Gastroesophageal sphincter (tissue), 4 donors: Measurements from ENCODE around the gene ANKRD13D. TPM values are rescaled to one million over a fixed set of nuclear protein-coding genes. Genes with fewer than 3 reads are reported as not detected.
A peak's percentile ranks its signal among the peaks of the same experiment; 100 is the strongest.

Source experiments
- ATAC-seq: fragments of 150-250 bp; one replicate; pipeline ENCODE4 v1.9.1; 2016; ENCODE audit warnings: mild to moderate bottlenecking, moderate library complexity
- H3K27ac ChIP-seq, 4 donors: fragments of 200-600 bp; sonication (generic) in 3 of 4; 1 replicate in 3 of 4; 2 replicates in 1 of 4; pipeline ENCODE4 v1.5.1; 2016 to 2019
- H3K27me3 ChIP-seq: fragments of 200-600 bp; sonication (generic); one replicate; pipeline ENCODE4 v1.5.1; 2019
- H3K36me3 ChIP-seq, 2 donors: fragments of 200-600 bp; sonication (generic); one replicate each; pipeline ENCODE4 v1.5.1; 2019; ENCODE audit warnings: control low read depth in 1 of 2
- H3K4me1 ChIP-seq, 3 donors: fragments of 200-600 bp; sonication (generic); 1 replicate in 2 of 3; 2 replicates in 1 of 3; pipeline ENCODE4 v1.5.1; 2016 to 2019; ENCODE audit warnings: control low read depth in 2 of 3
- H3K4me3 ChIP-seq, 2 donors: fragments of 200-600 bp; sonication (generic); one replicate each; pipeline ENCODE4 v1.5.1; 2019; ENCODE audit warnings: mild to moderate bottlenecking in 1 of 2, moderate library complexity in 1 of 2
- H3K9me3 ChIP-seq, 3 donors: fragments of 200-600 bp; sonication (generic); one replicate each; pipeline ENCODE4 v1.5.1; 2017 to 2019; ENCODE audit warnings: control low read depth in 2 of 3
- EP300 ChIP-seq: sonication (generic); formaldehyde crosslinking; IDR thresholded peaks from one replicate; pipeline ENCODE4 v1.6.1; 2017; ENCODE audit warnings: antibody characterized with exemption, mild to moderate bottlenecking
- POLR2A ChIP-seq, 2 donors: fragments of 450-650 bp; IDR thresholded peaks; one replicate each; pipeline ENCODE4 v1.6.1; 2017; ENCODE audit warnings: antibody characterized with exemption in 2 of 2, mild to moderate bottlenecking in 2 of 2, moderate library complexity in 1 of 2
- POLR2AphosphoS5 ChIP-seq: sonication (generic); formaldehyde crosslinking; IDR thresholded peaks from one replicate; pipeline ENCODE4 v1.6.1; 2017; ENCODE audit warnings: antibody characterized with exemption
- WGBS, 2 donors: methylation state at CpG; one replicate each; pipeline ENCODE4 v1.1.5; 2018; ENCODE audit warnings: low coverage in 1 of 2; 5-methylcytosine and 5-hydroxymethylcytosine counted together
- total RNA-seq, 4 donors: library from RNA; depleted of rRNA; stranded (reverse); fragments of >200 nt; gene quantifications; one replicate each; pipeline ENCODE4 v1.1.0, GENCODE V29; 2016
- TF ChIP-seq, protein P1 (sequence below), 4 experiments: fragments of 200-600 bp in 2 of 4; fragments of 450-650 bp in 2 of 4; sonication (generic) in 1 of 4; IDR thresholded peaks; one replicate each; pipeline ENCODE4 v1.5.1; 2017 to 2019; ENCODE audit warnings: antibody characterized with exemption in 4 of 4, mild to moderate bottlenecking in 2 of 4, moderate library complexity in 2 of 4

The ANKRD13D gene
- total RNA-seq, 4 donors from 2014 or later = 25.6 to 61.6 (median 32.3) TPM

DNA sequence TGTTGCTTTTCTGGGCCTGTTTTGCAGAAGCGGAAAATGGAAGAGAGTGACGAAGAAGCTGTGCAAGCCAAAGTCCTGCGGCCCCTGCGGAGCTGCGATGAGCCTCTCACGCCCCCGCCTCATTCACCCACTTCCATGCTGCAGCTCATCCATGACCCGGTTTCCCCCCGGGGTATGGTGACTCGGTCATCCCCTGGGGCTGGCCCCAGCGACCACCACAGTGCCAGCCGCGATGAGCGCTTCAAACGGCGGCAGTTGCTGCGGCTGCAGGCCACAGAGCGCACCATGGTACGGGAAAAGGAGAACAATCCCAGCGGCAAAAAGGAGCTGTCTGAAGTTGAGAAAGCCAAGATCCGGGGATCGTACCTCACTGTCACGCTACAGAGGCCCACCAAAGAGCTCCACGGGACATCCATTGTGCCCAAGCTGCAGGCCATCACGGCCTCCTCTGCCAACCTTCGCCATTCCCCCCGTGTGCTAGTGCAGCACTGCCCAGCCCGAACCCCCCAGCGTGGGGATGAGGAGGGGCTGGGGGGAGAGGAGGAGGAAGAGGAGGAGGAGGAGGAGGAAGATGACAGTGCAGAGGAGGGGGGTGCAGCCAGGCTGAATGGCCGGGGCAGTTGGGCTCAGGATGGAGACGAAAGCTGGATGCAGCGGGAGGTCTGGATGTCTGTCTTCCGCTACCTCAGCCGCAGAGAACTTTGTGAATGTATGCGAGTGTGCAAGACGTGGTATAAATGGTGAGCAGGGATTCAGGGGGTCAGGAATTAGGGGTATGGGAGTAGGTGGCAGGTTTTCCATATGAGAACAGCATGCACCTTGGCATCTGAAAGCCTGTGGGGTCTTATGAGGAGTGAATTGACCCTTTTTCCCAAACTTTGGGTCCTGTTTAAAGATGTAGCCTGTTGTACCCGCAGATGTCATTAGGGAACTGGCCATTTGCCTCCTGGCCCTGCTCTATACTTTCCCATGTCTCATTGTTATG lies 38.8 kb upstream of the ANKRD13D start:
- Histone ChIP-seq H3K27ac (no peak overlapping the region), H3K4me1 (peaks cover 0 to 18% (median 0%) of the 10 kb centered on the region in 3 donors), H3K27me3 (no peaks in the 10 kb centered on the region), H3K36me3 (peaks cover 15 to 99% of the 10 kb centered on the region in 2 donors), H3K9me3 (no peaks in the 10 kb centered on the region), H3K4me3 (no peak overlapping the region)
- ATAC-seq = no peak
- 76 to 77% methylated on average over 3 to 17 of the region's 37 CpGs for WGBS, 2 donors
- TF ChIP-seq POLR2AphosphoS5 = no peak
- TF ChIP-seq POLR2A (IDR thresholded peaks at IDR 0.05) = no peak
- TF ChIP-seq, protein P1, sequence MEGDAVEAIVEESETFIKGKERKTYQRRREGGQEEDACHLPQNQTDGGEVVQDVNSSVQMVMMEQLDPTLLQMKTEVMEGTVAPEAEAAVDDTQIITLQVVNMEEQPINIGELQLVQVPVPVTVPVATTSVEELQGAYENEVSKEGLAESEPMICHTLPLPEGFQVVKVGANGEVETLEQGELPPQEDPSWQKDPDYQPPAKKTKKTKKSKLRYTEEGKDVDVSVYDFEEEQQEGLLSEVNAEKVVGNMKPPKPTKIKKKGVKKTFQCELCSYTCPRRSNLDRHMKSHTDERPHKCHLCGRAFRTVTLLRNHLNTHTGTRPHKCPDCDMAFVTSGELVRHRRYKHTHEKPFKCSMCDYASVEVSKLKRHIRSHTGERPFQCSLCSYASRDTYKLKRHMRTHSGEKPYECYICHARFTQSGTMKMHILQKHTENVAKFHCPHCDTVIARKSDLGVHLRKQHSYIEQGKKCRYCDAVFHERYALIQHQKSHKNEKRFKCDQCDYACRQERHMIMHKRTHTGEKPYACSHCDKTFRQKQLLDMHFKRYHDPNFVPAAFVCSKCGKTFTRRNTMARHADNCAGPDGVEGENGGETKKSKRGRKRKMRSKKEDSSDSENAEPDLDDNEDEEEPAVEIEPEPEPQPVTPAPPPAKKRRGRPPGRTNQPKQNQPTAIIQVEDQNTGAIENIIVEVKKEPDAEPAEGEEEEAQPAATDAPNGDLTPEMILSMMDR (IDR thresholded peaks at IDR 0.05) = no peak
- no peak for TF ChIP-seq EP300

DNA sequence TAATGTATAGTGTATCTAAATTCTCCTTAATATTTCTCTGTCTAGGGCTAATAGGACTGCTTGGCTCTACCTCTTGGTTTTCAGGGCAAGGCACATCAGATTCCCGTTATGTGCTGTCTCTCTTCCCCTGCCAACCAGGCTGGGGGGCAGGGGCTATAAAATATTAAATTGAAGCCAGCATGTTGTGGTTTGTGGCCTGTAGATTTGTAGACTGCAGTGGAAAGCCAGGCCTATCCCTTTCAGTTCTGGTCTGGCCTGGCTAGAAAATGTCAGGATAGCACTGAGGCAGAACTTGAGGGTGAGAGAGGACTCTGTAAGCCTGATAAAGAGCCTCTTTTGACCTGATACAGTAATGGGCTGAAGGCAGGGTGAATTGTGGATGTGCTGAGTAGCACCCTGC lies 37.3 kb upstream of the ANKRD13D start:
- Histone ChIP-seq H3K9me3 (no peaks in the 10 kb centered on the region), H3K4me1 (peaks cover 0 to 17% (median 0%) of the 10 kb centered on the region in 3 donors), H3K4me3 (no peak overlapping the region), H3K36me3 (peaks cover 11 to 99% of the 10 kb centered on the region in 2 donors), H3K27ac (no peak overlapping the region), H3K27me3 (no peaks in the 10 kb centered on the region)
- ATAC-seq = no peak
- TF ChIP-seq, protein P1 (IDR thresholded peaks at IDR 0.05) = no peak
- no peak for TF ChIP-seq EP300
- no peak for TF ChIP-seq POLR2AphosphoS5
- TF ChIP-seq POLR2A (IDR thresholded peaks at IDR 0.05) = no peak
- 63 to 100% methylated on average over 1 of the region's 1 CpG for WGBS, 2 donors

DNA sequence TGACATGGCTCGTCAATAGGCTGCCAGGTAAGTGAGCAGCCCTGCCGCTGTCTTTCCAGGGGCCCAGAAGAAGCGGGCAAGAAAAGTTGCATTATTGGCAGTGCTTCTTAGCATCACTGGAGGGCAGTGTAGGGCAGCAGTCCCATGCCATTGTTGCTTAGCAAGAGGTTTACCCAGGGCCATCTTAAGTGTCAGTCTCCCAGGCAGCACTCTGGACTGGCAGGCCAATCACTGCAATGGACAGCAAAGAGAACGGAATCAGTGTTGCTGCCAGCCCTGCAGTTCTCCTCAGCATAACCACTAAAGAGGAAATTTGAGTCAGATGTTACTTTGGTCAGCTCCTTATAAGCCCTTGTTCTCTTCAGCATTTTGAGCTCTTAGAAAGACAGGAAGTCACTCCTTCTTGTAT lies 36.3 kb upstream of the ANKRD13D start:
- no peak for TF ChIP-seq POLR2A (IDR thresholded peaks at IDR 0.05)
- peak; percentile 5 for TF ChIP-seq POLR2AphosphoS5
- TF ChIP-seq, protein P1 (IDR thresholded peaks at IDR 0.05) = peak in 3 of 4 experiments; percentile 7 to 30 (median 11)
- no peak for TF ChIP-seq EP300
- Histone ChIP-seq H3K27ac (no peak overlapping the region), H3K4me1 (peaks cover 0 to 17% (median 0%) of the 10 kb centered on the region in 3 donors), H3K4me3 (no peak overlapping the region), H3K36me3 (peaks cover 11 to 97% of the 10 kb centered on the region in 2 donors), H3K27me3 (no peaks in the 10 kb centered on the region), H3K9me3 (no peaks in the 10 kb centered on the region)
- WGBS, 2 donors = 71 to 80% methylated on average over 1 of the region's 4 CpGs
- ATAC-seq = peak; percentile 34

DNA sequence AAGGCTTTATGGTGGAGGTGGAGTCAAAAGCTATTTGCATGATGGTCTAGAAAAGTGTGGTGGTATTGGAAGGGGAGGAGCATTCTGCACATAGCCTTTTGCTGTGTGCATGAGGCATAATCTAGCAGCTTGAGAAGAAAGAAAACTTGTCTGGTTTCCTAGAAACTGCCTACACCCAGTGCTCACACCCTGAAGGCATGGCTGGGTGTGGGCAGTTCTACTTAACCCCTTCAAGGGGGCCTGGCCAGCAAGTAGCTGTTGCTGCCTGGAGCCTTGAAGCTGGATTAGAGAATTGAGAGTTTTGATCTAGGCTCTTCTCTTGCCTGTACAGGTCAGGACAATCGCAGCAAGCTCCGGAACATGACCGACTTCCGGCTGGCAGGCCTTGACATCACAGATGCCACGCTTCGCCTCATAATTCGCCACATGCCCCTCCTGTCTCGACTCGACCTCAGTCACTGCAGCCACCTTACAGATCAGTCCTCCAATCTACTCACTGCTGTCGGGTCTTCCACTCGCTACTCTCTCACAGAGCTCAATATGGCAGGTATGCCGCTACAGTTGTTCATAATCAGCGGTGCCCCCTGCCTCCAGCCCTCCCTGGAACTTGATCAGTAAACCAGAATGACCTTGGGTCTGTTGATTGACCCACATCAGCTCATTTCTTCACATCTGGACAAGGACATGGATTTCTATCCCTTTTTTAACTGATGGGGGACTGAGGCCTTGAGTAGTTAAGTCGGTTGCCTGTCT lies 35.1 kb upstream of the ANKRD13D start:
- 84 to 86% methylated on average over 13 to 14 of the region's 14 CpGs for WGBS, 2 donors
- H3K4me3 ChIP-seq = no peak overlapping the region
- no peaks in the 10 kb centered on the region for H3K9me3 ChIP-seq
- H3K27me3 ChIP-seq = no peaks in the 10 kb centered on the region
- H3K4me1 ChIP-seq = peaks cover 0 to 8% (median 0%) of the 10 kb centered on the region in 3 donors
- TF ChIP-seq POLR2A (IDR thresholded peaks at IDR 0.05) (no peak), POLR2AphosphoS5 (no peak), EP300 (no peak)
- TF ChIP-seq, protein P1 (IDR thresholded peaks at IDR 0.05) = no peak
- ATAC-seq = no peak
- peak overlapping the region in 1 of 4 donors; percentile 13 for H3K27ac ChIP-seq
- H3K36me3 ChIP-seq = peaks cover 9 to 85% of the 10 kb centered on the region in 2 donors
